Immature natural killer cell (primary cell): ENCODE measurements around the gene CNKSR2. TPM values are rescaled to one million over a fixed set of nuclear protein-coding genes. Genes with fewer than 3 reads are reported as not detected.
"Not testable (repeated sequence)": the region's sequence is repeated elsewhere in the genome, so short reads cannot be mapped to it uniquely, and the experiment has no call there.

Experiments used
- DNase-seq, 3 donors: peaks; one replicate each; pipeline ENCODE4 v3.0.0; 2022; ENCODE audit warnings: mixed read lengths in 1 of 3
- H3K27ac Mint-ChIP-seq, 6 donors: one replicate each; pipeline ENCODE4 v1.8.0; 2020; ENCODE audit warnings: mixed read lengths in 6 of 6, mild to moderate bottlenecking in 5 of 6, inconsistent platforms in 4 of 6, moderate library complexity in 3 of 6
- H3K27me3 Mint-ChIP-seq, 3 donors: one replicate each; pipeline ENCODE4 v1.8.0; 2020 to 2021; ENCODE audit warnings: low read depth in 3 of 3, mild to moderate bottlenecking in 3 of 3, mixed read lengths in 3 of 3, moderate library complexity in 3 of 3, inconsistent platforms in 1 of 3
- H3K36me3 Mint-ChIP-seq, 3 donors: one replicate each; pipeline ENCODE4 v1.8.0; 2020; ENCODE audit warnings: mixed read lengths in 3 of 3, inconsistent platforms in 2 of 3, mild to moderate bottlenecking in 2 of 3
- H3K4me1 Mint-ChIP-seq, 2 donors: one replicate each; pipeline ENCODE4 v1.8.0; 2020; ENCODE audit warnings: inconsistent platforms in 2 of 2, mild to moderate bottlenecking in 2 of 2, mixed read lengths in 2 of 2, moderate library complexity in 1 of 2
- H3K4me3 Mint-ChIP-seq, 5 donors: one replicate each; pipeline ENCODE4 v1.8.0; 2020; ENCODE audit warnings: mild to moderate bottlenecking in 5 of 5, mixed read lengths in 5 of 5, inconsistent platforms in 3 of 5, moderate library complexity in 3 of 5
- H3K9me3 Mint-ChIP-seq, 6 donors: one replicate each; pipeline ENCODE4 v1.8.0; 2020; ENCODE audit warnings: mild to moderate bottlenecking in 6 of 6, mixed read lengths in 6 of 6, inconsistent platforms in 4 of 6, moderate library complexity in 3 of 6
- polyA plus RNA-seq, 3 donors: library from polyadenylated mRNA; unstranded; fragments of 300-500 nt; fragmentation: Illumina TruSeq; gene quantifications; one replicate each; pipeline ENCODE4 v1.2.3, GENCODE V29; 2021

CNKSR2 gene
- polyA plus RNA-seq, 3 donors from 2014 or later = 0.34 to 0.78 TPM; not detected in 1

DNA sequence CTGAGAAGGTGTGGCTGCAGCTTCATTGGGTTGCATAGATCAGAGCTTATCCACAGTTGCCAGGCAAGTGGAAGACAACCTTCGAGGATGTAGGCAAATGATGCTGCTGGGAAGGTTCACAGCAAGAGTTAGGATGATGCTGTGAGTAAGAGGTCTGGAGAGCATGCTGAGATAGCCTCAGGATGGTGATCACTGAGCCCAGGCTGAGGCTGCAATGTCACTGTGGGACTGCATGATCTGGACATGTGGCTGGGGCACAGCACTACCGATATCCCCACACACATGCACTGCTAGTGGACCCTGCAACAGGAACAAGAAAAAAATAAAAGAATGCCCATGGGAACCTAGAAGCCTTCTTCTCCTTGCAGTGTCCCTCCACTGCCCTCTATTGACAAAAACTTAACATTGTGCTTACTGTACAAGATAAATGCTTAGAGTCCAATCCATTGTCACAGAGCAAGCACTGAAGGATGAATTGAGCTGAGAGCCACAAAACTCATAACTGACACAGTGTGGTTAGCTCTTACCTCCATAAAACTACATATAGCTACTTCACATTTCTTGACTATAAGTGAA is 105.6 kb downstream of the CNKSR2 start:
- no peak overlapping the region for H3K4me3 Mint-ChIP-seq
- DNase-seq = peak in 2 of 3 donors; percentile 11 to 12

GRCh38 chrX:21481761-21482160 is 107.5 kb downstream of the CNKSR2 start:
- no peaks in the 10 kb centered on the region for H3K36me3 Mint-ChIP-seq
- no peak overlapping the region for H3K27ac Mint-ChIP-seq
- H3K4me1 Mint-ChIP-seq = no peaks in the 10 kb centered on the region
- no peaks in the 10 kb centered on the region for H3K27me3 Mint-ChIP-seq
- H3K9me3 Mint-ChIP-seq = no peaks in the 10 kb centered on the region
- no peak for DNase-seq
- no peak overlapping the region for H3K4me3 Mint-ChIP-seq

More for the DNA sequence above, 105.6 kb downstream of the CNKSR2 start:
- H3K36me3 Mint-ChIP-seq = no peaks in the 10 kb centered on the region
- H3K4me1 Mint-ChIP-seq = no peaks in the 10 kb centered on the region
- no peaks in the 10 kb centered on the region for H3K27me3 Mint-ChIP-seq
- H3K9me3 Mint-ChIP-seq = no peaks in the 10 kb centered on the region
- no peak overlapping the region for H3K27ac Mint-ChIP-seq

- not testable (repeated sequence) for H3K36me3 Mint-ChIP-seq, H3K4me1 Mint-ChIP-seq, DNase-seq, H3K4me3 Mint-ChIP-seq, H3K9me3 Mint-ChIP-seq, H3K27ac Mint-ChIP-seq, H3K27me3 Mint-ChIP-seq
Measured at GRCh38 chrX:21484051-21484450, 109.8 kb downstream of the CNKSR2 start.

DNA sequence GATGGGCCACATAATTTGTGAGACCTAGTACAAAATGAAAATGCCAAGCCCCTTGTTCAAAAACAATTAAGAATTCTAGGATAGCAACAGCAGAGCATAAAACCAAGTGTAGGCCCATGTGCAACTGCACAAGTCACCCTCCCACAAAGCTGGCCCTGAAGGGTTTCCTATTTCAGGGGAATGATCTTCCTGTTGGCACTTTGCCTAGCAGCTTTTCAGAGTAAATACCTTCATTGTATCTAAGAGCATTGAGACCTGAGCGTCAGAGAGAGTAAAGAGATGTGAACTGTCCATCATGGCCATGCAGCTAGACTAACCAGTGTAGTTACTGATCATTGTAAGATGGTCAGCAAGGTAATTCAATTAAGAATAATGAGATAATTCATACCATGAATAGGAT is 113.6 kb downstream of the CNKSR2 start:
- H3K27ac Mint-ChIP-seq = no peak overlapping the region
- H3K36me3 Mint-ChIP-seq = no peaks in the 10 kb centered on the region
- no peak overlapping the region for H3K4me3 Mint-ChIP-seq
- H3K4me1 Mint-ChIP-seq = no peaks in the 10 kb centered on the region
- no peaks in the 10 kb centered on the region for H3K27me3 Mint-ChIP-seq
- no peaks in the 10 kb centered on the region for H3K9me3 Mint-ChIP-seq
- no peak for DNase-seq

DNA sequence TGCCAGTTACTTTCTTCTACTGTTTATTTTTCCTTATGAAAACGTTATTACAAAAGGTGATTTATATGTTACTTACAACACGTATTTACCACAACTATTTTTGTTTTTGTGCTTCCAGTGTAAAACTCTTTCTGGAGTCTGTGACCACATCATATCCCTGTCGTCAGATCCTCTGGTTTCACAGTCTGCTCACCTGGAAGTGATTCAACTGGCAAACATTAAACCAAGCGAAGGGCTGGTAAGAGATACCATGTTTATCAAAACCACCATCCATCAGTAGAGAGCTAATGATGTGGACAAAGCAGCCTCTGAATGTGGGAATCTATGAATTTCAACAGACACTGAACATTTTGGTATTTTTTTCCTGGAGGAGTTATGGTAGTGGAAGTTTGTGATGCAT is 116.1 kb downstream of the CNKSR2 start:
- H3K27me3 Mint-ChIP-seq = no peaks in the 10 kb centered on the region
- no peaks in the 10 kb centered on the region for H3K4me1 Mint-ChIP-seq
- H3K36me3 Mint-ChIP-seq = no peaks in the 10 kb centered on the region
- peaks cover 0 to 2% (median 0%) of the 10 kb centered on the region in 6 donors for H3K9me3 Mint-ChIP-seq
- no peak for DNase-seq
- no peak overlapping the region for H3K4me3 Mint-ChIP-seq
- no peak overlapping the region for H3K27ac Mint-ChIP-seq

DNA sequence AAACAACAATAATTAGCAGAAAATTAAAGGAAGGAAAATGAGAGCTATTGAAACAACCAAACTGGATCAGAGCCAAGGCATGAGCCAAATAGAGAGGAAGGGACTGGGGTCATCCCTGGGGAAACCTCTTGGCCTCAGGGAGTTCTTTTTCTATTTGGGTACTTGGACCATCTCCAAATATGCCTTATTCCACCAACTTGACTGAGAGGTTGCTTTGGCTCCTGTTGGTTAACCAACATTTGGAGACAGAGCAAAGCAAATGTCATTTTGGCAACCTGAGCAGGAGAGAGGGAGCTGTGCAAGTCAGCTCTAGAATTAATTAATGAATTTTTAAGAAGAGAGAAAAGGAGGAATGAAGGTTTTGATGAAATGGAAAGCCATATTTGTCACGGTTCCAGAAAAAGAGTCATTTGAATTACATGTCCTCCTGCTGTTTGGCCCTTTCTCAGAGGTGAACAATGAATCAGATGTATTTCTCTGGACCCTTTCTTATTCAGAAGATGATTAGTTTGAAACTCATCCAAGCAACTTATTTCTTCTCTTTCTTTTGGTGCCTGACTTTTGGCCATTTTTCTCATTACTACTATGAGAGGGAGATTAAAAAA is 119.1 kb downstream of the CNKSR2 start:
- no peak for DNase-seq
- Mint-ChIP-seq H3K27ac (no peak overlapping the region), H3K36me3 (no peaks in the 10 kb centered on the region), H3K27me3 (peaks cover 0 to 4% (median 0%) of the 10 kb centered on the region in 3 donors), H3K4me3 (no peak overlapping the region), H3K4me1 (no peaks in the 10 kb centered on the region), H3K9me3 (peaks cover 0 to 2% (median 0%) of the 10 kb centered on the region in 6 donors)

- no peaks in the 10 kb centered on the region for H3K36me3 Mint-ChIP-seq
- no peak overlapping the region for H3K27ac Mint-ChIP-seq
- no peaks in the 10 kb centered on the region for H3K27me3 Mint-ChIP-seq
- H3K9me3 Mint-ChIP-seq = peaks cover 0 to 2% (median 0%) of the 10 kb centered on the region in 6 donors
- DNase-seq = no peak
- no peak overlapping the region for H3K4me3 Mint-ChIP-seq
- no peaks in the 10 kb centered on the region for H3K4me1 Mint-ChIP-seq
Measured at GRCh38 chrX:21503593-21503992, 129.4 kb downstream of the CNKSR2 start.

GRCh38 chrX:21509912-21510311 is 135.7 kb downstream of the CNKSR2 start:
- H3K4me1 Mint-ChIP-seq = no peaks in the 10 kb centered on the region
- H3K36me3 Mint-ChIP-seq = no peaks in the 10 kb centered on the region
- peaks cover 0 to 2% (median 0%) of the 10 kb centered on the region in 6 donors for H3K9me3 Mint-ChIP-seq
- no peak for DNase-seq
- H3K27me3 Mint-ChIP-seq = no peaks in the 10 kb centered on the region
- no peak overlapping the region for H3K4me3 Mint-ChIP-seq
- H3K27ac Mint-ChIP-seq = no peak overlapping the region

- DNase-seq = no peak
- no peaks in the 10 kb centered on the region for H3K36me3 Mint-ChIP-seq
- H3K9me3 Mint-ChIP-seq = no peaks in the 10 kb centered on the region
- H3K4me1 Mint-ChIP-seq = no peaks in the 10 kb centered on the region
- peaks cover 0 to 2% (median 0%) of the 10 kb centered on the region in 3 donors for H3K27me3 Mint-ChIP-seq
- no peak overlapping the region for H3K27ac Mint-ChIP-seq
- no peak overlapping the region for H3K4me3 Mint-ChIP-seq
Measured at GRCh38 chrX:21524008-21524407, 149.8 kb downstream of the CNKSR2 start.

- Mint-ChIP-seq H3K9me3 (no peaks in the 10 kb centered on the region), H3K27me3 (peaks cover 0 to 2% (median 0%) of the 10 kb centered on the region in 3 donors), H3K4me1 (no peaks in the 10 kb centered on the region), H3K4me3 (no peak overlapping the region), H3K27ac (no peak overlapping the region), H3K36me3 (no peaks in the 10 kb centered on the region)
- DNase-seq = no peak
Measured at GRCh38 chrX:21528076-21528475, 153.9 kb downstream of the CNKSR2 start.

- Mint-ChIP-seq H3K27ac (no peak overlapping the region), H3K27me3 (no peaks in the 10 kb centered on the region), H3K4me1 (no peaks in the 10 kb centered on the region), H3K36me3 (no peaks in the 10 kb centered on the region), H3K9me3 (no peaks in the 10 kb centered on the region), H3K4me3 (no peak overlapping the region)
- no peak for DNase-seq
Measured at GRCh38 chrX:21529771-21530170, 155.6 kb downstream of the CNKSR2 start.

GRCh38 chrX:21544642-21545041 is 170.4 kb downstream of the CNKSR2 start:
- DNase-seq, H3K4me1 Mint-ChIP-seq, H3K4me3 Mint-ChIP-seq, H3K9me3 Mint-ChIP-seq, H3K27me3 Mint-ChIP-seq, H3K36me3 Mint-ChIP-seq, H3K27ac Mint-ChIP-seq: not testable (repeated sequence)

- Mint-ChIP-seq H3K4me3 (no peak overlapping the region), H3K27ac (no peak overlapping the region), H3K27me3 (peaks cover 0 to 3% (median 1%) of the 10 kb centered on the region in 3 donors), H3K4me1 (no peaks in the 10 kb centered on the region), H3K9me3 (peaks cover 0 to 6% (median under 1%) of the 10 kb centered on the region in 6 donors), H3K36me3 (no peaks in the 10 kb centered on the region)
- DNase-seq = no peak
Measured at GRCh38 chrX:21559417-21559816, 185.2 kb downstream of the CNKSR2 start.

DNA sequence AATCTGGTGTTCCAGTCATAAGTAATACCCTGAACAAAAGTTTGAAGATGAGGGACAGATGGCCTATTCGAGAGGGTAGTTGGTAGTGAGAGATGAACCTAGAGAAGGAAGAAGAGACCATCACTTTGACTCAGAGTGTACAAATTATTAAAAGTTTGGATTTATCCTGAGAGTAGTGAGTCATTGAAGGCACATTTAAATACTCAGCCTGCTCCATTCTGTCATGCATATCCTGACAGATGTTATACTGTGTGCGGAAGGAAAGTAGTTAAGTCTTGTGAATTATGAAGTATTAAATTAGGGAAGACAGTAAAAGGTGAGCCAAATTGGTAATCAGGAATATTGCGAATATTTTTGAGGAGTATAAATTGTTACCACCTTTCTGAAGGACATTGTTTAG is 190.8 kb downstream of the CNKSR2 start:
- H3K4me1 Mint-ChIP-seq = no peaks in the 10 kb centered on the region
- H3K27me3 Mint-ChIP-seq = no peaks in the 10 kb centered on the region
- no peaks in the 10 kb centered on the region for H3K36me3 Mint-ChIP-seq
- peaks cover 0 to 2% (median 0%) of the 10 kb centered on the region in 6 donors for H3K9me3 Mint-ChIP-seq
- H3K4me3 Mint-ChIP-seq = no peak overlapping the region
- no peak for DNase-seq
- no peak overlapping the region for H3K27ac Mint-ChIP-seq

GRCh38 chrX:21574793-21575192 is 200.6 kb downstream of the CNKSR2 start:
- no peaks in the 10 kb centered on the region for H3K36me3 Mint-ChIP-seq
- no peaks in the 10 kb centered on the region for H3K4me1 Mint-ChIP-seq
- no peak overlapping the region for H3K27ac Mint-ChIP-seq
- no peak overlapping the region for H3K4me3 Mint-ChIP-seq
- H3K27me3 Mint-ChIP-seq = no peaks in the 10 kb centered on the region
- H3K9me3 Mint-ChIP-seq = peaks cover 0 to 6% (median 4%) of the 10 kb centered on the region in 6 donors
- DNase-seq = no peak
